ENCODE data around the gene G2E3. TPM values are rescaled to one million over a fixed set of nuclear protein-coding genes. Genes with fewer than 3 reads are reported as not detected.

The G2E3 gene, protein sequence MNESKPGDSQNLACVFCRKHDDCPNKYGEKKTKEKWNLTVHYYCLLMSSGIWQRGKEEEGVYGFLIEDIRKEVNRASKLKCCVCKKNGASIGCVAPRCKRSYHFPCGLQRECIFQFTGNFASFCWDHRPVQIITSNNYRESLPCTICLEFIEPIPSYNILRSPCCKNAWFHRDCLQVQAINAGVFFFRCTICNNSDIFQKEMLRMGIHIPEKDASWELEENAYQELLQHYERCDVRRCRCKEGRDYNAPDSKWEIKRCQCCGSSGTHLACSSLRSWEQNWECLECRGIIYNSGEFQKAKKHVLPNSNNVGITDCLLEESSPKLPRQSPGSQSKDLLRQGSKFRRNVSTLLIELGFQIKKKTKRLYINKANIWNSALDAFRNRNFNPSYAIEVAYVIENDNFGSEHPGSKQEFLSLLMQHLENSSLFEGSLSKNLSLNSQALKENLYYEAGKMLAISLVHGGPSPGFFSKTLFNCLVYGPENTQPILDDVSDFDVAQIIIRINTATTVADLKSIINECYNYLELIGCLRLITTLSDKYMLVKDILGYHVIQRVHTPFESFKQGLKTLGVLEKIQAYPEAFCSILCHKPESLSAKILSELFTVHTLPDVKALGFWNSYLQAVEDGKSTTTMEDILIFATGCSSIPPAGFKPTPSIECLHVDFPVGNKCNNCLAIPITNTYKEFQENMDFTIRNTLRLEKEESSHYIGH
- 14.0 TPM for total RNA-seq
- long read RNA-seq, full-length matches to known transcripts, result 27 of 35 reads
- long read RNA-seq, partial matches to known transcripts, result 2 of 35 reads
- long read RNA-seq, other reads (novel, unspliced or antisense), result 6 of 35 reads

DNA sequence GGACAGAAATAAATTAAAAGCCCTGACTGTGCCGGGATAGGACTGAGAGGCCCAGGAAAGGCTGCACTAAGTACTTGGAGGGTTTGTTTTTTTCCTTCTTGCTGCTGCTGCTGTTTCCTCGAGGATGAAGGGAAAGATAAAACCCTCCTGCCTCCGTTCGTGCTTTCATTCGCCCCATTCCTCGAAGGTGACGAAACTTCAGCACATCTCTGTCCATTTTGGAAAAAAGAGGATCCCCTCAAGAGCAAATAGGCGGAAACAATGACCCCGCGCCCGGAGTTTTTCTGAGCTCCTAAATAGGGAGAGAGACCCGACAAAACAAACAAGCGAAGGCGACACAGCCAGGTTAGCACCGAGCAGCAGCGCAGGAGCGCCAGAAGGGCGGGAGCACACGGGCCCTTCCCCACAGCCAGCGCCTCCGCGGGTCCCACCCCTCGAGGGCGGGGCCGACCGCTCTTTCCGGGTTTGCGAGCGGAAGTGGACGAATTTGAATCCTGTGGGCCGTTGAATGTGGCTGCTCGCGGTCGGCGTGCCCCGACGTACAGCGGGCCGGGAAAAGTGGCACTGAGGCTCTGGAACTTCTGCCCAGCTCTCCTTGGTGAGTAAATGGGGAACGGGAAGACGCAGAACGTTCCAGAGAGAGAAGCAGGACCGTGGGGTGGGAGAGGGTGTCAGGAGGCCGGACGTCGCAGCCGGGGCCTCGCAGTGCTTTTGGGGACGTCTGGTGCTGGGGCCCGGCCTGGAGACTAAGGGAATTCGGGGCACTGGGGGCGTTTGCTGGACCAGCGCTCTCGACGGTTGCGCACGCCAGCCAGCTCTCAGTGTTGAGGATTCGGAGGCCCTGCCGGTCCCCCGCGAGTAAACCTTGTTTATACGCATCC is at the start of gene G2E3:
Gene G2E3, plus strand, starts transcription at position 484 of the 881 bp plus-strand sequence. CDS start 21,922 bp downstream, outside the sequence.
- Histone ChIP-seq H3K36me3 (no peaks in the 10 kb centered on the region), H3K27ac (peak within 1 kb of the TSS; percentile 80)

DNA sequence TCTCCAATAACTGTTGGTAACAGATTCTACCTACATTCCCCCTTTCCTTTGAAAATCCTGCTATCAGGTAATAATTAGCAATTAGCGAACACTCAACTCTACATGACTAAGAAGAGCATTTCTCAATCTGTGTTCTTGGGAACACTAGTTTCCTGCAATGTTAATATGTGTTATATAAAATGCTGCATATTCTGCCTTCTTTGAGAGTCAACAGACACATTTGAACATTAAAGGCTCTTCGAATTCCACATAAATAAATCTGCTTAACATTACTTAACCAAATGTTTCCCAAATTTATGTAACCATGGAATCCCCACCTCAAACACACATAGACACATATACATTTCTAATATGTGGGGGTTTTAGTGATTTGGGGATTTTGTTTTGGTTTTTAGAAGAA is 41.2 kb upstream of the G2E3 start:
- no peaks in the 10 kb centered on the region for H3K27me3 ChIP-seq
- DNase-seq (no peak), ATAC-seq (no peak)
- H3K27ac ChIP-seq, result no peak overlapping the region
- H3K4me3 ChIP-seq, result no peak overlapping the region
- TF ChIP-seq, protein P1, sequence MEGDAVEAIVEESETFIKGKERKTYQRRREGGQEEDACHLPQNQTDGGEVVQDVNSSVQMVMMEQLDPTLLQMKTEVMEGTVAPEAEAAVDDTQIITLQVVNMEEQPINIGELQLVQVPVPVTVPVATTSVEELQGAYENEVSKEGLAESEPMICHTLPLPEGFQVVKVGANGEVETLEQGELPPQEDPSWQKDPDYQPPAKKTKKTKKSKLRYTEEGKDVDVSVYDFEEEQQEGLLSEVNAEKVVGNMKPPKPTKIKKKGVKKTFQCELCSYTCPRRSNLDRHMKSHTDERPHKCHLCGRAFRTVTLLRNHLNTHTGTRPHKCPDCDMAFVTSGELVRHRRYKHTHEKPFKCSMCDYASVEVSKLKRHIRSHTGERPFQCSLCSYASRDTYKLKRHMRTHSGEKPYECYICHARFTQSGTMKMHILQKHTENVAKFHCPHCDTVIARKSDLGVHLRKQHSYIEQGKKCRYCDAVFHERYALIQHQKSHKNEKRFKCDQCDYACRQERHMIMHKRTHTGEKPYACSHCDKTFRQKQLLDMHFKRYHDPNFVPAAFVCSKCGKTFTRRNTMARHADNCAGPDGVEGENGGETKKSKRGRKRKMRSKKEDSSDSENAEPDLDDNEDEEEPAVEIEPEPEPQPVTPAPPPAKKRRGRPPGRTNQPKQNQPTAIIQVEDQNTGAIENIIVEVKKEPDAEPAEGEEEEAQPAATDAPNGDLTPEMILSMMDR (IDR thresholded peaks at IDR 0.05), result no peak
- H3K36me3 ChIP-seq, result no peaks in the 10 kb centered on the region
- intact Hi-C loops (cut with DNase I), result no loop called here
- no peaks in the 10 kb centered on the region for H3K9me3 ChIP-seq
- peaks cover 6% of the 10 kb centered on the region for H3K4me1 ChIP-seq

More for the DNA sequence above, at the start of gene G2E3:
- ATAC-seq (peak; percentile 100), DNase-seq (peak; percentile 94)
- TF ChIP-seq, protein P1 (IDR thresholded peaks at IDR 0.05), result no peak
- peaks cover 9% of the 10 kb centered on the region for H3K4me1 ChIP-seq
- no peaks in the 10 kb centered on the region for H3K27me3 ChIP-seq
- intact Hi-C loops (cut with DNase I), result no loop called here
- no peaks in the 10 kb centered on the region for H3K9me3 ChIP-seq
- H3K4me3 ChIP-seq, result peak within 1 kb of the TSS; percentile 79

DNA sequence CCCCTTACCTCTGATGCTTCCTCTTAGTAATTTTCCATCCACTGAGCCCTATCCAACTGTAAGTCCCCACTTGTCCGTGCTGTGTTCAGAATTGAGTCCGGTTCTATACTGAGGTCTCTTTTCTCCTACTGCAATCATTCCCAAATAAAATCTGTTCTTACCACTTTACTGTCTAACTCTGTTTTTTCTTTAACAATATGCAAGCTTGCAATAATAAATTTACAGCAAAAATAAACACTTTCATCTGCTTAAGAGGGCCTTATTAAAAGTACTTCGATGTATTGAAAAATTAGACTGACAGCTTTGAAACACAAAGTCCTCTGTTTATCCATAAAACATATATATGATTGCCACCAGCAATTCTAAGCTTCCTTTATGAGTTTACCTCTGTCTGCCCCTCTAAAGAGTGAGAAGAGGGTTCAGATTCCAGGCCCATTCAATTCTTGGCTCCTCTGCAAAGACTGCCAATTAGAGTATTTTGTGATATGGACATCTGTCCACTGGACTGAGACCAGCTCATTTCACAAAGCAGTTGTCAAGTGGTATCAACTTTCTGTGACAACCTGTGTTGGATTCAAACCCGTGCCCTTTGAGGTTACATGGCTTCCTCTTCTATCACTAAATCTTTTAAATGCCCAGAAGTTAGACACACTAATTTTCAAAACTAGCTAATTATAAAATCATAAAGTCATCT is 39.9 kb upstream of the G2E3 start:
- Histone ChIP-seq H3K36me3 (no peaks in the 10 kb centered on the region), H3K27me3 (no peaks in the 10 kb centered on the region), H3K9me3 (no peaks in the 10 kb centered on the region), H3K4me1 (peaks cover 6% of the 10 kb centered on the region), H3K4me3 (no peak overlapping the region), H3K27ac (no peak overlapping the region)
- intact Hi-C loops (cut with DNase I), result no loop called here
- ATAC-seq (no peak), DNase-seq (no peak)
- TF ChIP-seq, protein P1 (IDR thresholded peaks at IDR 0.05), result no peak

DNA sequence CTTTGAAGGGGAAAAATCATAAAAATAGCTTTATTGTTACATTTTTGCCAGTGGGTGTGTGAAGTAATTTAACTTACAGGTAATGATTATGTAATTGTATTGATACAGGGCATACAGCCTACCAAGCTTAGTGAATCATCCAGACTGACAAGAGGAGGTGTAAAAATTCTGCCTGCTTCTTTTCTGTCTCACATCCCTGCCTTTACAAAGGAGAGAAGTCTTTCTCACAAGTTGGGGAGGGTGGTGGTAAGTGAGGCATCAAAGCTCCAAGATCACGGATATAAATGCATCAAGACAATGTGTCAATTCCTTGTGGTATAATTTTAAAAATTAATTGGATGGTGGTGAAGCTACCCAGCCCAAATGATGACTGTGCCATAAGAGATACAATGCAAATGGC is 39.0 kb upstream of the G2E3 start:
- ATAC-seq (no peak), DNase-seq (no peak)
- intact Hi-C loops (cut with DNase I), result no loop called here
- Histone ChIP-seq H3K9me3 (no peaks in the 10 kb centered on the region), H3K27ac (no peak overlapping the region), H3K36me3 (no peaks in the 10 kb centered on the region), H3K4me3 (no peak overlapping the region), H3K27me3 (no peaks in the 10 kb centered on the region), H3K4me1 (peaks cover 6% of the 10 kb centered on the region)
- TF ChIP-seq, protein P1 (IDR thresholded peaks at IDR 0.05), result no peak

DNA sequence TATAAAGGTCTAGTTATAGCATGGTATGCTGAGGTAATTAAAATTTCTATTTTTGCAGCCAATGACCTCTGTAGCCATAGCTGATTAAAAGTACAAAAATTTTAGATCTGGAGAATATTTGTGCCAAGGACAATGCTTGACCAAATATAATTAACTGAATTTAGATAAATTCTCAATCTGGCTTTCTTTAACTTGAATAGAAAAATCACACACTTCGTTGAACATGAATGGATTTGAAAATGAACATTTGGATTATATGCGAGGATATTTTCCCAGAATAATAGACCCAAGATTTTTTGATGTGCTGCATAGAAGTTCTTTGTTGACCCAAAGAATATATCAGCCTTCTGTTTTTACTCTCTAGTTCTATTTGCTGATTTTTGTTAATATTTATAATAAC is 38.4 kb upstream of the G2E3 start:
- Histone ChIP-seq H3K4me1 (peaks cover 6% of the 10 kb centered on the region), H3K36me3 (no peaks in the 10 kb centered on the region), H3K27ac (no peak overlapping the region), H3K9me3 (no peaks in the 10 kb centered on the region), H3K4me3 (no peak overlapping the region), H3K27me3 (no peaks in the 10 kb centered on the region)
- TF ChIP-seq, protein P1 (IDR thresholded peaks at IDR 0.05), result no peak
- DNase-seq (no peak), ATAC-seq (no peak)
- intact Hi-C loops (cut with DNase I), result no loop called here

All from upper lobe of right lung (tissue), 1 donor.